HG02678 (cell line): ENCODE results near the gene KCNAB3.
"Not testable (repeated sequence)": the region's sequence is repeated elsewhere in the genome, so short reads cannot be mapped to it uniquely, and the experiment has no call there.

ENCODE experiments used
- ATAC-seq: cut with Tn5 transposase; IDR thresholded peaks from one replicate; pipeline ENCODE4 v1.9.1; 2021; ENCODE audit warnings: mild to moderate bottlenecking, moderate library complexity; ENCODE audit not compliant: unreplicated experiment

The KCNAB3 gene

DNA sequence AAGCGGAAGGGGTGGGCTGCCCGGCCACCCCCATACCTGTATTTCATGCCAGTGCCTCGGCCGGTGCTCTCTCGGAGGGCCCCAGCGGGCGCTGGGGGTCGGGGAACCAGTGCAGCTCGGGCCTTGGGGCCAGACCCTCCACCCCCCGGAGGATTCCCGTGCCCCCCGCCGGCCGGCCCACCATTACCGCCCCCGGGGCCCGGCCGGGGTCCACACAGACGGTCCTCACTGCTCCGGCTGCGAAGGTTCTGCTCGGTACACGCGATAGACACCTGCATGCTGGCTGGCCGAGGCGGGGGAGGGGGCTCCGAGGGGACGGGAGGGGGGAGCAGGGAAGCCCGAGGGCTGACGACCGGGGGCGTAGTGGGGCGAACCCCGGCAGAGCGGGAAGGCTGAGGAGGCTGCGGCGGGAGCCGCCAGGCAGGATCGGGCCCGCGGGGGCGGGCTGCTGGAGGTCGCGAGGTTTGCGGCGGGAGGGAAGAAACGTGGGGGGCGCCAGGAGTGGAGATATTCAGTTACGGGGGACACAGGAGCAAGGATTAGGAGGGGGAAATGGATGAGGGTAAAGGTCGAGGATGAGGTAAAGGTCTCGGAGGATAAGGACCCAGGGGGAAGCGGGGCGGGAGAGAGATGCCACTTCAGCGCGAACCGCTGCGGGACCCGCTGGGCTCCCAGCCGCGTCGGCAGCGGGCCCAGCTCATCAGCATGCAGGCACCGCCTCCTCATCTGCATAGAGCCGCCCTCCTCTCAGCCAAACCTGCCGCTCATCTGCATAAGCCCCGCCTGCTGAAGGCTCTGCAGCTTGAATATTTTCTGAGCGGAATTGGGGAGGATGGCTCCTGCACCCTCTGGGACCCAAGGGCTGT, at the start of gene KCNAB3:
Gene KCNAB3 (minus strand): TSS at position 699 of the 866 bp plus-strand sequence. CDS start 421 bp downstream, at position 278.
- ATAC-seq, result no peak

DNA sequence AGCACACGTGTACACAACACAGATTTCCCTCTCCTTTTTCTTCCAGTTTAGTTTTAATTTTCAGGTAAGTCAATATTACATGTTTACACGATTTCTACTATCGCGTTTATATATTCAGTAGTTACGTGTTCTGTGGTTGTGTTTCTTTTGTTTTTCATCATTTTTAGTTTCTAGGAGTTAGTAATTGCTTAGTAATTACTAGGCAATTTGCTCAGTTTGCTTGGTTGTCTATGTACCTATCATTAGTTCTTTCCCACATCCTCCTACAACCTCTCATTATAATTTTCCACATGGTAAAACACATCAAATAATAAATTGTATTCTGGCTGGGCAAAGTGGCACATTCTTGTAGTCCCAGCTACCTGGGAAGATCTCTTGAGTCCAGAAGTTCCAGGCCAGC, 48.1 kb upstream of the KCNAB3 start:
- no peak for ATAC-seq

DNA sequence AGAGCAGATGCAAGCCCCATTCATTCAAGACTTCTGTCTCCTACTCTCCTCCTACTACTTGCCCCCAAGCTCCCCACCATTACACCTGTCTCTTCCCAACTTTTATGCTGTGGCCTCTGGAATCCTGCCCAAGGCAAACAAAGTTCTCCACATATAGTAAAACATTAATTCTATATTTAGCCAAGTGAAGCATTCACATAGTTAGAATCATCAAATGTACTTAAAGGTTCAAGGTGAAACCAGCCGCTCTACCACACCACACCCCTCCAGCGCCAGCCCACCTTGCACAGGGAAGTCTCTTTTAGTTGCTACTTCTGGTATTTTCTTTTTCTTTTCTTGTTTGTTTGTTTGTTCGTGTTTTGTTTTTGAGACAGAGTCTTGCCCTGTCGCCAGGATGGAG, 47.4 kb upstream of the KCNAB3 start:
- ATAC-seq, result no peak

DNA sequence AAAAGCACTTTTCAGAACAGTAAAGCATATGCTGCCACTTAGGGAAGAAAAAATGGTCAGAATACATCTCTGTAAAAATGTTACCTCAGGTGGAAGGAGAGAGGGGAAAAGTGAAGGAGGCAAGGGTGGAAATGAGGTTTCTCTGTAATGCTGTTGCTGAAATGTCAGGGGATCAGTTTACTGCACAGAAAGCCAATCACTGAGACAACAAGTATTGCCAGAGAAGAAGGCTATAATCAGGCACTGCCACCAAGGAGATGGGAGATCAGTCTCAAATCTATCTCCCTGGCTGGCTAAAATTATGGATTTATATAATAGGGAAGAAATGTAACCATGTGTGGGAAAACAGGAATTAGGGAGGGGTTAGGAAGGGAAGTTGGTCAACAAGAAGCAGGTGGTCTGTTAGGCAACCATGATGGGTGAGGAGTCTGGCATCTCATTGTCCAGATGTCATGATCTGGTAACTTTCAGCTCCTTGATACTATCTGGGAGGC, 45.0 kb upstream of the KCNAB3 start:
- ATAC-seq, result no peak

DNA sequence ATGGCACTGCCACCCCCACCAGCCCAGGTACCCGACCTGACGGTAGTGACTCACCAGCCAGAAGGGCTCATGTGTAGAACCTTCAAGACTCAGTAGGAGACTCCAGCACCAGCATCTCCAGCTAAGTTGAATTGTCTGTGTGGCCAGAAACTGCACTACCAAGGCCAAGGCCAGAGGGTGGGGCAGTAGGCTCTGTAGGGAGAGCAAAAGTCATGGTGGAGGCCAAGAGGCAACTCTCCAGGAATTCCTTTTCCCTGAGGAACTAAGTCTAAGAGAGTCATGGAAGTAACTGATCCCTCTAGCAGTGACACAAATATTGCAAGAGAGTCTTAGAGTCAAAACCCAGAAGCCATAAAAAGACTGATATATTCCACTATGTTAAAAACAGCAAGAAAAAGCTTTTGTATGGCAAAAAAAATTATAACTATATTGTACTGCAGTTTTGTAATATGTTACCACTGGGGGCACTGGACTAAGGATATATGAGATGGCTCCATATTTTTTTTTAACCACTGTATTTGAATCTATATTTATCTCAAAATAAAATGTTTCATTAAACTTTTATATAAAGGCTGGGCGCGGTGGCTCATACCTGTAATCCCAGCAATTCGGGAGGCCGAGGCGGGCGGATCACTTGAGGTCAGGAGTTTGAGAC, 42.6 kb upstream of the KCNAB3 start:
- ATAC-seq, result no peak

DNA sequence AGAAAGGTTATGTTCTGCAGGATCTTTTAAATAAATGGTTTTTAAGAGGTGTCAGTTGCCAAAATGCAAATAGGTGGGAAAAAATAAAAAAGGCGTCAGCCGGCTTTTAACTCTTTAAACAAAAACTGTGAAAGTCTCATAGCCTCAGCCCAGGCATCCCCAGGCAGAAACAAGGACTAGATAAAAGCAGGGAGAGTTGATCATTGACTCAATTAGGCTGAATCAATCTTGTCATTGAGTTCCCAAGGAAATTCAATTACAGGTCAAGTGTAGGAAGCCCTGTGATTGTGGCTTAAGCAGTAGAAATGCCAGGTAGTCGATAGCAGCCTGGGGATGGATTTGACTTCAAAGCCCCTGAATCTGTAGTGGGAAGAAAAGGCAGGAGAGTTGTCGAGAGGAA, 42.0 kb upstream of the KCNAB3 start:
- no peak for ATAC-seq

DNA sequence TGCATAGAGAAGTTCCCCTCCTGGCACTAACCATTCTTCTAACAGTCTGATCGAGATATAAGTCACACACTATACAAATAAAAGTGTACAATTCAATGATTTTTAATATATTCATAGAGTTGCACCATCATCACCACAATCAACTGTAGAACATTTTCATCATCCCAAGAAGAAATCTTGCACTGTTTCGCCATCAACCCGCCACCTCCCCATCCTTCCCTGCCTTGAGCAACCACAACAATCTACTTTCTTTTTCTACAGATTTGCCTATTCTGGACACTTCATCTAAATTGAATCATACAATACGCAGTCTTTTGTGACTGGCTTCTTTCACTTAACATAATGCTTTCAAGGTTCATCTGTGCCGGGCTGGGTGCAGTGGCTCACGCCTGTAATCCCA, 39.8 kb upstream of the KCNAB3 start:
- ATAC-seq, result no peak

DNA sequence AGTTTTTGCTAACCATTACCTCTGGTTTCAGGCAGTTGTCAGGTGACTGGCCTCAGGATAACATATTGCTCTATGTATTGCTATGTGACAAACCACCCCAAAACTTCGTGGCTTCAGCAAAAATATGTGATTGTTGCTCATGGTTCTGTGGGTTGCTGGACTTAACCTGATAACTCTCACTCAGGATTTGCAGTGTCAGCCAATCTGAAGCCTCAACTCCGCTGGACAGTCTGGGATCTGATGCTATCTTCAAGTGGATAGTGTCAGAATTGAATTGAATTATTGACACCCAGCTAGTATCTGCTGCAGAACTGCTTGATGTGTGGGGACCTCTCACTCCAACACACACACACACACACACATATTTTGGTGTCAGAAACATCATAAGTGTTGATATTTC, 38.1 kb upstream of the KCNAB3 start:
- no peak for ATAC-seq

DNA sequence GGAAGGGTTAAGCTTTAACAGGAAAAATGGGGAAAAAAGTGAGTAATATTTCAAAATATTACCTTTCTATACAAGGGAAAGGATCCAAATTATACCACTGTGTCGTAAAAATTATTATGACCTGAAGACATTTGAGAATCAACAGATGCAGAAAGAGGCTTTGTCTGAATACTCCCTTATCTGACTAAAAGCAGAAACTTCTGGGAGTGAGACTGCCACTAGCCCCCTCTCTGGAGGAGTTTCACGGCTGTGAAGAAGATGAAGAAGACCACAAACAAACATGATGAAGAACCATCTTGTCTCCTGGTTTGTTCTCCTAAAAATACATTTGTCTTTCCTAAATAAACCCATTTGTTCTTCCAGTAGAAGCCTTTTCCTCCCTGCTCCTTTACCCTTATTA, 31.8 kb upstream of the KCNAB3 start:
- no peak for ATAC-seq

DNA sequence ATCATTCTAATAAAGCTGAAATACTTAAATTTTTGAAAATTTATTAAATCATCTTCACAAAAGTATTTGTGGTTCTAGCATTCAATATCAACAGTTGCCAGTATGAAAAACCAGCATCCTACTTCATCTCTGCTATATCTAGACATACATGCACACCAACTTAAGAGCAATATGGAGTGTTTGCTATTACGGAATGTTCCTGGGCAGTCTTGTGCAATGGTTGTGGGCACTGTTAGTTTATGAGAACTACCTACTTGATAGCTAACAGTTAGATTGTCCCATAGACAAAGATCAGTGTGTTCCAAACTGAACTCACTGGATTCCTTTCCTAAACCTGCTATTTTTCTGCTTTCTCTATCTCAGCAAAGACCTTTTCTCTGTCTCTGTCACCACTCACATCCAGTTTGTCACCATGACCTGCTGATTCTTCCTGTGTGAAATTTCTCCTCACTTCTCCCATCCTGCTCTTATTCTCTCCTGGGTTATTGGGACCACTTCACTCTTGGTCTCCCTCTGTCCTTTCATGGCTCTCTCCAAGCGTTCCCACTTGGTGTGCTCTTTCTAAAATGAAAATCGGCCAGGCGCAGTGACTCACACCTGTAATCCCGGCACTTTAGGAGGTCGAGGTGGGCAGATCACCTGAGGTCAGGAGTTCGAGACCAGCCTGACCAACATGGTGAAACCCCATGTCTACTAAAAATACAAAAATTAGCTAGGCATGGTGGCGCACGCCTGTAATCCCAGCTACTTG, 30.0 kb upstream of the KCNAB3 start:
- no peak for ATAC-seq

DNA sequence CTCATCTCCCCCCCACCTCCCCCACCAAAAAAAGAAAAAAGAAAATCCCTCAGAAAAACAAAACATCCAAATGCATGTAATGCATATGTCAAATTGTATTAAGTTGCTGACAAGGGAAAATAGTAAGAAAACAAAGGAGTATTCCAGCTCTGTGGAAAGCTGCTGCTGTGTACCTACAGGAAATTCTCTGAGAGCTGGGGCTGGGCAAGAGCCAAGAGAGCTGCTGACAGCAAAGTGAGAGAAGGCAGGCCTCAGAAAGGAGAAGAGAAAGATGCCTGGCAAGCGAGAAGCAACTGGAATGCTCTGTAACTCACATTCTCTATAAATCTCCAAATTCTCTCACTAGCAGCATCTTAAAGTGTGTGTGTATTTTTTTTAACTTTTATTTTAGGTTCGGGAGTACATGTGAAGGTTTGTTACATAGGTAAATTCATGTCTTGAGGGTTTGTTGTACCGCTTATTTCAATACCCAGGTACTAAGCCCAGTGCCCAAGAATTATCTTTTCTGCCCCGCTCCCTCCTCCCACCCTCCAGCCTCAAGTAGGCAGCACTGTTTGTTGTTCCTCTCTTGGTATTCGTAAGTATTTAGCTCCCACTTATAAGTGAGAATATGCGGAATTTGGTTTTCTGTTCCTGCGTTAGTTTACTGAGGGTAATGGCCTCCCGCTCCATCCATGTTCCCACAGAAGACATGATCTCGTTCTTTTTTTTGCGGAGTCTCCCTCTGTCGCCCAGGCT, 26.7 kb upstream of the KCNAB3 start:
- no peak for ATAC-seq

DNA sequence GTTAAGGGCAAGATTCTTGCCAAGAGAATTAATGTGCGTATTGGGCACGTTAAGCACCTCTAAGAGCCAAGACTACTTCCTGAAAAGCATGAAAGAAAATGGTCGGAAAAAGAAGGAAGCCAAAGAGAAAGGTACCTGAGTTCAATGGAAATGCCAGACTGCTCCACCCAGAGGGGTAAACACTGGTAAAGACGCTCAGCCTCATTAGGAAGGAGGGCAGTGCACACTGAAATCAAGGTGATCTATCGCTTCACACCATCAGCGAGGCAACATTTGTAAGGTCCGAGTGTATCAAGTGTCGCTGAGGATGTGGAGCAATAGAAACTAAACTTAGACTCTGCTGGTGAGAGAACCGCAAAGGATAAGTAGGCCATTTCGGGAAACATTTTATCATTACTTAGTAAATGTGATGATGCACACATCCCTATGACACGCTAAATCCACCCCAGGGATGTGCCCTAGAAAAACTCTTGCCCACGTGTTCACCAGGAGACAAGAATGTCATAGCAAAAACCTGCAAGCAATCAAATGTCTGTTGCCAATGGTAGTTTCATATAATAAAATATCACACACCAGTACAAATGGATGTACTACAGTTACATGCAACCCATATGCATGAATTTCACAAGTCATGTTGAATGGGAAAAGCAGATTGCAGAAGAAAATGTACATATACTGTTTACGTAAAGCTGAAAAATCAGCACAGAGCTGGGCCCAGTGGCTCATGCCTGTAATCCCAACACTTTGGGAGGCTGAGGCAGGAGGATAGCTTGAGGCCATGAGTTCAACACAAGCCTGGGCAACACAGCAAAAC, 26.0 kb upstream of the KCNAB3 start:
- no peak for ATAC-seq

DNA sequence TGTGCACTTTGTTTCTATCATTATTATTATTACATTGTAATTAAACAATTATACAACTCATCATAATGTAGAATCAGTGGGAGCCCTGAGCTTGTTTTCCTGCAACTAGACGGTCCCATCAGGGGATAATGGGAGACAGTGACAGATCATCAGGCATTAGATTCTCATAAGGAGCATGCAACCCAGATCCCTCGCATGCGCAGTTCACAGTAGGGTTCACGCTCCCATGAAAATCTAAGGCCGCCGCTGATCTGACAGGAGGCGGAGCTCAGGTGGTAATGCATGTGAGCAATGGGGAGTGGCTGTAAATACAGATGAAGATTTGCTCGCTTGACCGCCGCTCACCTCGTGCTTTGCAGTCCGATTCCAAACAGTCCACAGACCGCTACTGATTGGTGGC, 23.6 kb upstream of the KCNAB3 start:
- not testable (repeated sequence) for ATAC-seq

DNA sequence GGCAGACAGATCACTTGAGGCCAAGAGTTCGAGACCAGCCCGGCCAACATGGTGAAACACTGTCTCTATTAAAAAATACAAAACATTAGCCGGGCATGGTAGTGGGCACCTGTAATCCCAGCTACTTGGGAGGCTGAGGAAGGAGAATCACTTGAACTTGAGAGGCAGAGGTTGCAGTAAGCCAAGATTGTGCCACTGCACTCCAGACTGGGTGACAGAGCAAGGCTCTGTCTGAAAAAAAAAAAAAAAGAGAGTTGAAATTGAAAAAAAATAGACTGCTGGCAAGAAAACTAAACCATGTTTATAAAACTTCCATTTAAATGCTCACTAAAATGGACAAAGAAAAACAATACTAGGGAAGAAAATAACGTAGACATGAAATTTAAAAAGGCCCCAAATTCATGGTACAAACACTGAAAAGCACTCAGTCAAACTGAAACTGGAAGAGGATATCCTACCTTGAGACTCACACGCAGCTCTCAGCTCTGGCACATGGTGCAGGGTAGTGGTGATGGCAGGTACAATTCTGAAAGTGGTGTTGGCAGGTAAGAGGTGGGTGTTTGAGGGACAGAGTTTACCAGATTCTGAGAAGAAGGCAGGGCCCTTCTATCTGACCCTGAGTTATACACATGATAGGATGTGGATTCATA, 21.6 kb upstream of the KCNAB3 start:
- peak; percentile 63 for ATAC-seq

DNA sequence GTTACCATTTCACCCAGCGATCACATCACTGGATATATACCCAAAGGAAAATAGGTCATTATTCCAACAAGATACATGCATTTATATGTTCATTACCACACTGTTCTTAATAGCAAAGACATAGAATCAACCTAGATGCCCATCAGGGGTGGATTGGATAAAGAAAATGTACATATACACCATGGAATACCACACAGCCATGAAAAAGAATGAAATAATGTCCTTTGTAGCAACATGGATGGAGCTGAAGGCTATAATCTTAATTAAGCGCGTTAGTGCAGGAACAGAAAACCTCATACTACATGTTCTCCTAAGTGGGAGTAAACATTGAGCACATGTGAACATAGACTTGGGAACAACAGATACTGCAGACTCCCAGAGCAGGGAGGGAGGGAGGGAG, 20.9 kb upstream of the KCNAB3 start:
- ATAC-seq, result no peak

DNA sequence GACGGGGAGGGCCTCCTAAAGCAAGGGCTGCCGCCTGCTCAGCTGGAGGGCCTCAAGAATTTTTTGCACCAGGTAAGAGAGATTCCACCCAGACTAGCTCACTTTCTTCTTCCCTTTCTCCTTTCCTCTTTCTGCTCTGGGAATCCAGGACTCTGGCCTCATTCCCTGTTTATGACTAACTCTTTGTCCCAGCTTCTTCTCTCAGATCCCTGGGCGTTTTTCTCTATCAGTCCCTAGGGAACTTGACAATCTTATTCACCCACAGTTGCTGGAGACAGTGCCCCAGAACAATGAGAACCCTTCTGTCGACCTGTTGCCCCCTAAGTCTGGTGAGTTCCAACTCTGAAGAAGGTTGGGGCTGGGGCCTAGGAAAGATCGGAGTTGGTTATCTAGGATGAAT, 18.0 kb upstream of the KCNAB3 start:
- ATAC-seq, result no peak

DNA sequence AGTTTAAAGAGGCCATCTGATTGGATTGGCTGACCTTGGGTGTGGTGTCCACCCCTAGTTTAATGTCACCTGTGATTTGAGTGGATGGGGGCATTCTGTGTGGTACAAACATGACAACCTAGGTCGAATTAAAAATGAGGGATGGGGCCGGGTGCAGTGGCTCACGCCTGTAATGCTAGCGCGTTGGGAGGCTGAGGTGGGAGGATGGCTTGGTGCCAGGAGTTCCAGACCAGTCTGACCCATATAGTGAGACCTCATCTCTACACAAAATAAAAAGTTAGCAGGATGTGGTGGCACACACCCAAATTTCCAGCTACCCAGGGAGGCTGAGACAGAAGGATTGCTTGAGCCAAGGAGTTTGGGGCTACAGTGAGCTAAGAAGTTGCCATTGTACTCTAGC, 16.8 kb upstream of the KCNAB3 start:
- no peak for ATAC-seq

DNA sequence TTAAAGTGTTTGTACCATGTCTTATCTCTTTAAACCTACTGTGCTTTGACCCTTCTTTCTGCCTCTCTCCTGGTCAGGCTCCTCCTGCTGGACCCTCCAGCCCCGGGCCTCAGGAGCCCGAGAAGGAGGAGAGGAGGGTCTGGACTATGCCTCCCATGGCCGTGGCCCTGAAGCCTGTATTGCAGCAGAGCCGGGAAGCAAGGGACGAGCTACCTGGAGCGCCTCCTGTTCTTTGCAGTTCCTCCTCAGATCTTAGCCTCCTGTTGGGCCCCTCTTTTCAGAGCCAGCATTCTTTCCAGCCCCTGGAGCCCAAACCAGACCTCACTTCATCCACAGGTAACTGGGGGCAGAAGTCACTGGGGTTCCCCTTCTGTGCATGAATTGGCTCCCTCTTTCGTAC, 16.0 kb upstream of the KCNAB3 start:
- no peak for ATAC-seq

DNA sequence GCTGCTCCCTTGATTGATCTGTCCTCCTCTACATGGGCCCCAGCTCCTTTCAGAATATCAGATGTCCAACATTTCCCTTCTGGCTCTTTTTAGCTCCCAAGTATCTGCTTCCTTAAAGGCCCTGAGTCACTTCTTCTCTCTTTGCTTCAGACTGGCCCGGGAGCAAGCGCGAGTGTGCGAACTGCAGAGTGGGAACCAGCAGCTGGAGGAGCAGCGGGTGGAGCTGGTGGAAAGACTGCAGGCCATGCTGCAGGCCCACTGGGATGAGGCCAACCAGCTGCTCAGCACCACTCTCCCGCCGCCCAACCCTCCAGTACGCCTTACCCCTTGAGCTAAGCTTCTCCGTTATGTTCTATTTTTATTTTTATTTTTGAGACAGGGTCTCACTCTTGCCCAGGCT, 14.7 kb upstream of the KCNAB3 start:
- no peak for ATAC-seq

DNA sequence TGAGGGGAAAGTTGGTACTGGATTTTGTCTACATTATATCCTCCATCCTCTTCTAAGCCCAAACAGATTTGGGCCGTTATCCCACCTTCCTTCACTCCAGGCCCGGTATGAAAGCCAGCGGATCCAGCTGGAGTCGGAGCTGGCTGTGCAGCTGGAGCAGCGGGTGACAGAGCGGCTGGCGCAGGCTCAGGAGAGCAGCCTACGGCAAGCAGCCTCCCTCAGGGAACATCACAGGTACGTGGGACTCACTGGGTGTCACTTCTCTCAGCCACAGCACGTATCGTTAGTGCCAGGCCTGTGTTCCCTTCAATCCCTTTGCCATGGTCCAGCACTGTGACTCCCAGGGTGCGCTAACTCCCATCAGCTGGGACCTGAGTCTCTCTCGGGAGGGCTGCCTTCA, 13.6 kb upstream of the KCNAB3 start:
- no peak for ATAC-seq
